HuH-7 (cell line): ENCODE data around the gene CRYZL1.
A peak's percentile ranks its signal among the peaks of the same experiment; 100 is the strongest.

ENCODE experiments used
- DNase-seq: peaks from one replicate; pipeline ENCODE4 v3.0.0; 2011; ENCODE audit warnings: low spot score

The CRYZL1 gene

DNA sequence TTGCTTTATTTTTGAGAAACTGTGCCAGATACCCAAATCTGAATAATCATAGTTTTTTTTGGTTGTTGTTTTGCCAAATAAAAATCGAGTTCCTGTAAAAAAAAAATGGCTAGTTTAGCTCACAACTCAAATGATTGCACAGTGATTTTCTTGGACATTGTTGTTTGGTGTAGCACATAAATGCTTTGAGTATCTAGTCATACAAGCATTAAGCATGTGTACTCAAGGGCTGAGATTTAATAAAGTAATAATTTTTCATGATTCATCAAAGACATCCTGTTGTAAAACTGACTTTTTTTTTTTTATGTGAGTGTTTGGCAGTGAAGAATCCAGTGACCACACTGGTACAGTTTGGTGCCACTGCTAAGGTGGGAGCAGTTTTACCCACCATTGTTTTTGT is 19.6 kb upstream of the CRYZL1 start:
- no peak for DNase-seq

DNA sequence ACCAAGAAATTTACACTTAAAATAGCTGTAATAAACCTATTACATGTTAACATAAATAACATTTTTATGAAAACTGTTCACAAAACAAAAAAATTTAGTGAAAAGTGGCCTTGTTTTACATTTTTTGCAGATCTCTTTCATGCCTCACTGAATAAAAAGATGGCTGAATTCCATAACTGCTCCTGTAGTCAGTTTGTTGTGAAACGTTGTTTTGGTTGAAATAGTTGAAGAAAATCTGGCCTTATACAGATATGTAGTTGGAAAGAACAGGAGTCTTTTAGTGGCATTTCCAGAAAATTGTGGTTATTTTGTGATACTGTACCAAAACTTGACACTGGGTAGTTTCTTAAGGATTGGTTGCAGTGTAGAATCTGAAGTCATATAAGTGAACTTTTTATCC is 18.9 kb upstream of the CRYZL1 start:
- no peak for DNase-seq

DNA sequence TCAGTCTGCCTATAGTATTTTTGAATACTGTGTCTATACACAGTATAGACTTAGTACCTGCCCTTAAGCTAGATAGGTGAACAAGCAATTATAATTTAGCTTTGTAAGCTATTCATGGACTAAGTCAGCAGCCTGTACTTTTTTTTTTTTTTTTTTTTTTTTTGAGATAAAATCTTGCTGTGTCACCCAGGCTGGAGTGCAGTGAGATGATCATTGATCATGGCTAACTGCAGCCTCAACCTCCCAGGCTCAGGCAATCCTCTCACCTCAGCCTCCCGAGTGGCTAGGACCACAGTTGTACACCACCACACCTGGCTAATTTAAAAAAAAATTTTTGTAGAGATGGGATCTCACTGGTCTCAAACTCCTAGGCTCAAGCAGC is 18.0 kb upstream of the CRYZL1 start:
- no peak for DNase-seq

DNA sequence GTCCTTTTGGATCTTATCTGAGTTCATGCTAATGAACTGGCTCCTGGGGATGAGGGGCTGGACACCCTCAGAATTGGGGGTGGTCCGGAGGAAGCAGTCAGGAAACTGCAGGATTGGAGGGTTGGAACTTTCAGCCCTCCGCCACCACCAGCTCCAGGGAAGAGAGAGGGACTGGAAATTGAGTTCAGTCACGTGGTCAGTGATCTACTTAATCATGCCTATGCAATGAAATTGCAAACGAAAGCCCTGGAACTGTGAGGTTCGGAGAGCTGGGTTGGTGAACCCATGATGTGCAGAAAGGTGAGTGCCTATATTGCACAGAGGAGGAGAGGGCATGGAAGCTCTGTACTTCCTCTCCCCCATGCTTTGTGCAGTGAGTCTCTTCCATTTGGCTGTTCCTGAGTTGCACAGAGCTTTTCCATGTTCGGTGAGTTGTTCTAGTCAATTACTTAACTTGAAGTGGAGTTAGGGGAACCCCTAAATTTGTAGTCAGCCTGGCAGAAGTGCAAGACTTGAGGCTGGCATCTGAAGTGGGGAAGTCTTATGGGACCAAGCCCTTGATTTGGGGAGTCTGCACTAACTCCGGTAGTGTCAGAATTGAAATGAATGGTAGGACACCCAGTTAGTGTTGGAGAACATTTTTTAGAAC is 17.5 kb upstream of the CRYZL1 start:
- no peak for DNase-seq

DNA sequence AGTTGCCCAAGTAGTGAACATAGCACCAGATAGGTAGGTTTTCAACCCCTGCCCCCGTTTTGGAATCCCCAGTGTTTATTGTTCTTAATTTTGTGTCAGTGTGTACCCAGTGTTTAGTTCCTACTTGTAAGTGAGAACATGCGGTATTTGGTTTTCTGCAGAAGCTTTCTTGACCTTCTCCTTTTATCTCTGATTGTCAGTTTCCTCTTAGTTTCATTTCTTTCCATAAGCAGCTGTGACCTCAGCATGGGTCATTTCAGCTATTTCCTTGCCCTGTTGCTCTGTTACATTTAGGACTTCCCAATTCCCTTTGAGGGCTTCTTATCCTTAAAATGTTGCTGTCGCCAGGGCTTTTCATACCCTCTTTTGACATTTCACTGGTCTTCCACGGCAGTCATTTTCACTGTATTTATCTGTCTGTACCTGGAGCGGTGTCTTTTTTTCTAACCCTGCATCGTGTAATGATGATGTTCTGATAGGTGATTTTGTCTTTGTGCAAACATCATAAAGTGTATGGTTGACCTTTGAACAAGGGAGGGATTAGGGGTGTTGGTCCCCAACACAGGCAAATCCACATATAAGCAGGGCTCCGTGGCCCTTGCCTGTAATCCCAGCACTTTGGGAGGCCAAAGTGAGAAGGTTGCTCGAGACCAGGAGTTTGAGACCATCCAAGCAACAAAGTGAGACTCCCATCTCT is 15.7 kb upstream of the CRYZL1 start:
- no peak for DNase-seq

DNA sequence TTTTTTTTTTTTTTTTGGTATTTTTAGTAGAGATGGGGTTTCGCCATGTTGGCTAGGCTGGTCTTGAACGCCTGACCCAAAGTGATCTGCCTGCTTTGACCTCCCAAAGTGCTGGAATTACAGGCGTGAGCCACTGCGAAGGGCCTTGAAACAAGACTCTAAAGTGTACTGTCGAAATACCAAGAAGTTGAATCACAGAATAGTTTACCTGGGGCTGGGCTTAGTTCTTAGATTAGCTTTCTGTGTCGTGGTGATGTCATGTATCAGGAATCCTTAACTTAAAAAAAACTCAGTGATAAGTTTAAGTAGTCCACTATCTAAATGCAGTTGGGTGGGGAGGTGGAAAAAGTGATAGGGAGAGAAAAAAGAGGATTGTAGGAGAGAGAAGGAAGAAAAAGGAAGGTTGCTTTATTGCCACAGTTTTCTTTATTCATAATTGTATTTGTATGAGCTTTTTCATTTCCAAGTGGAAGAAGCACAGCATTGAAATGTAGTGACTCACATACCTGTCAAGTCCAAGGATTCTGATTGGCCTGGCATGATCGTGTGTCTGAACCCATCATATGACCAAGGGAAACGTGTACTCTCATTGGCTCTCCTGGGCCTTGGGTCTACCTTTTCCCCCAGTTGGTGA is 14.2 kb upstream of the CRYZL1 start:
- DNase-seq, result no peak

DNA sequence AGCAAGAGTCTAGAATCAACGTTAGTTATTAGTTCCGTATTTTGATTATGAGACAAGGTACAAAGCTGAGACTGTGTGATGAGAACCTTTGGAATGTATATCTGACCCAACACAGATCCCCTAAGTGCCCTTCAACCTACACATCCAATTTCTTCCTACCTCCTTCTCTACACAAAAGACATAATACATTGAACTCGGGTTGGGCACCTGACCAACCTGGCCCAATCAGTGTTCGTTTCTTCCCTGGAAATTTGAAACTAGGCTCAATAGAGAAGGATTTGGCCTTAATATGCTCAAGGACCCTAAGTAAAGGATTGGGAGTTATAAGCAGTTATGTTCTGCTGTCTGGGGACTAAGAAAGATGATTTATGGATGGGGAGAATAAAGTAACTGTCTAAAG is 12.9 kb upstream of the CRYZL1 start:
- DNase-seq, result no peak

DNA sequence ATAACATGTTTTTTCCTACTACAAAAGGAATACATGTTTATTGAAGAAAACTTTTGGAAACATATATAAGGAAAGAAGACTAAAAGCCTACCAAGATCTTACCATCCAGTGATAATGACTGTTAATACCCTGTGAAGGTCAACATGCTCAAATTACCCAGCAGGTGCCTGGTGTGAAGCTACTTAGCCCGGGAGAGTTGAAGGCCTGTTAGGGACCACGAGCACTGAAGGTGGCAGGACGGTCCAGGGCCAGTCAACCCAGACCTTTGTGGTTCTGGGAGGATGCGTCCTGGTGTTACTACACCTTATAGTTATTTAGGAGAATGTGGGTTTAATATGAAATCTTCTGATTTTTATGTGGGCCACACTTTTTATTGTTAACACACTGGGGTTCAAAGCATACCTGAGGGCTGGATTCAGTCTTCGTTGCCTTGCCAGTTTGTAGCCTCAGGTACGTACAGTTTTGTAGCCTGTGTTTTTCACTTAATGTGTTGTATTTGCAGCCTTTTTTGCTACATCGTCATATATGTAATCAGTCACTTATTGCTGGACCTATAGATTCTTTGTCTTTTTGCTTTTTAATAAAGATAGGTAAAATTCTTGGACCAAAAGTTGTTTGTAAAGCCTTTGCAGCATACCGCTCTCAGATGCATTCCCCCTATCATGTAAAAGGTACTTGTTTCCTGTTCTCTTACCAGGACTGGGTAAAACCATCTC is 10.6 kb upstream of the CRYZL1 start:
- no peak for DNase-seq

DNA sequence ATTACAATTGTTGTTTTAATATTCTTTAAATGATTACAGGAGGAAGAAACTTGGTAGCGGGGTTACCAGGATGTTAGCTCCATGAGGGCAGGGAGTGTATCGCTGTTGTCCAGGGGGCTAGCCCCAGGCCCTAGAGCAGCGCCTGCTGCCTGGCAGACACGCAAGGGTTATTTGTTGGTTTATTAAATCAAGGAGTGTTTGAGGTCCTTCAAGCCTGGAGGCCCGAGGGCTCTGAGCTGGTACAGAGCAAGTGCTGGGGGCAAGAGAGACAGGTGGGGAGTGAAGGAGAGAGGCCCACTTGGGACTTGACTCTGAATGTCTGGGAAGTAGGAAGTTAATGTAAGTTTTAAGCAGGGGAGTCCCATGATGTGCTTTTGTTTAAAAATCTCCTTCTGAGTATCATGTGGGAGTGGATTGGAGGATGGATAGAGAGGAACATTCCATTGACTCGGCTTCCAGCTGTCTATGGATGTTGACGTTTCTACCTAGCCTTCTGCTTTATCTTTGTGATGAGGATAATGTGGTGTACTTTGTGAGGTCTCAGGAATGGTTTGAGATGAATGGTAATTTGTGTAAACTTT is 9.5 kb upstream of the CRYZL1 start:
- DNase-seq, result no peak

DNA sequence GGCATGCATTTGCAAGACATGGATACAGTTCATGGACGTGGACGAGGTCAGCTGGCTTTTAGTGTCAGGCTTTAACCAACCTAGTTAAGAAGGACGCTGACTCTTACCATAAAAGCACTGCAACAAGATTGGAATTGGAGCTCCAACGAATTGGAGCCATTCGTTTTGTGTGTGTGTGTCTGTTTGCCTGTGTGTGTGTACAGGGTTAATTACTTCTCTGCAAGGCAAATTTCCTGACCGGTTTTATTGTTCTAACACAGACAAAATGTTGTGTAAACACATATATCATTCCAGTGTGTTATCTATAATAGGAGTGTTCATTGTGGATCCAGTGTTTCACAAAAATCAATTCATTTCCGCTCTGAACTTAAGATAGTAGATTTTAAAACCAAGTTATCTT is 8.7 kb upstream of the CRYZL1 start:
- DNase-seq, result no peak

DNA sequence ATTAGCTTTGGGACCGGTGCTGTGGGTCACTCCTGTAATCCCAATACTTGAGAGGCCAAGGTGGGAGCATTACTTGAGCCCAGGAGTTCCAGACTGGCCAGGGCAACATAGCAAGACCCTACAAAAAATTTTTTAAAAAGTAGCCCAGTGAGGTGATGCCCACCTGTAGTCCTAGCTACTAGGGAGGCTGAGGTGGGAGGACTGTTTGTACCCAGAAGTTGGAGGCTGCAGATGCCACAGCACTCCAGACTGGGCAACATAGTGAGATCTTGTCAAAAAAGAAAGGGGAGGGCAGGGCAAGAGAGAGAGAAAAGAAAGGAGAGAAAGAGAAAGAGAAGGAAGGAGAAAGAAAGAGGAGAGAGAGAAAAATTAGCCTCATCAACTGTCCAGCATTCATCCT is 7.0 kb upstream of the CRYZL1 start:
- no peak for DNase-seq

DNA sequence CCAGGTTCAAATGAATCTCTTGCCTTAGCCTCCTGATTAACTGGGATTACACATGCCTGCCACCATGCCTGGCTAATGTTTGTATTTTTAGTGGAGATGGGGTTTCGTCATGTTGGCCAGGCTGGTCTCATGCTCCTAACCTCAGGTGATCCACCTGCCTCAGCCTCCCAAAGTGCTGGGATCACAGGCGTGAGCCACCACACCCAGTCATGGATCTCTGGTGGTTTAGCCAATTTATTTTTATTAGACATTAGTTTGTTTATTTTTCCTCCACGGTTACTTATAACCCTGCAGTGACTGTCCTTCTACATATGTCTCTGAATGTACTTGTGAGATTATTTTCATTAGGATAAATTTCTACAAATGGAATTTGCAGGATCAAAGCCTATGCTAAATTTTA is 6.0 kb upstream of the CRYZL1 start:
- no peak for DNase-seq

DNA sequence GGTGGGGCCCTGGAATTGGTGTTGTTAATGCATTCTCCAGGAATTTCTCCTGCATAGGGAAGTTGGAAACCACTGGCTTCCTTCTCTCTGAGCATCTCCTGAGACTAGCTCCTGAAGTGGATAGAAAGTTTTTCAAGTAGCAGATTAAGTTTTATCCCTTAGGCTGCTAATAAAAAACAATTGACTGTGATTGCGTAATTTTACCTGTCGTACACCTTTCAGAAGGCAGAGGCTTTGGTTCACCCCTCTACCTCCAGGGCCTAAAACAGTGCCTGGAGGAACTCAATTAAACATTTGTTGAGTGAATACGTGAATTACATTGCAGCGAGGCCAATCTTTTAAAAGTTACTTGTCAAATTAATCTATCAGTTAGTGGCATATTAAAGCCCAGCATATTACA is 4.2 kb upstream of the CRYZL1 start:
- DNase-seq, result no peak

DNA sequence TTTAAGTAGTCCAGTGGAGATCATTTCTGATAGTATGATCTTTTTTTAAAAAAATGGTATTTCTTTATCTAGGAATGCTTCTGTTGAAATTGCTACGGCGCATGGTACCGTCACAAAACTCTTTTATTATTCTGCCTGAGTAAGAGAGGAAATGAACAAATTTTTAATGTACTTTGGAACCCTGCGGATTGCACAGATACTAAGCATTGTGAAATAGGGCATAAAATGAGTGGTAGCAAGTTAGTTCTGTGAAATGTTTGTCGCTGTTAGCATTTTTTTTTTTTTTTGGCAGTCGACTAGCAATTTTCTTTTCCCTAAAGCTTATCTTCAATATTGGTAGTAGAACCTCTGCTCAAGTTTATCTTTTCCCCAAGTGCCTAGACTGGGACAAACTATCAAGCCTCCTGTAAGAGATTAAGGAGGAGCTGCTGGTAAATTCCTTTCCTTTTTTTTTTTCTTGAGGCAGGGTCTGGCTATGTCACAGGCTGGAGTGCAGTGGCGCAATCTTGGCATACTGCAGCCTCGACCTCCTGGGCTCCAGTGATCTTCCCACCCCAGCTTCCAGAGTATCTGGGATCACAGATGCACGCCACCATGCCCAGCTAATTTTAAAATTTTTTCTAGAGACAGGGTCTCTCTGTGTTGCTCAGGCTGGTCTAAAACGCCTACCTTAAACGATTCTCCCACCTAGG is 3.0 kb upstream of the CRYZL1 start:
- DNase-seq, result no peak

DNA sequence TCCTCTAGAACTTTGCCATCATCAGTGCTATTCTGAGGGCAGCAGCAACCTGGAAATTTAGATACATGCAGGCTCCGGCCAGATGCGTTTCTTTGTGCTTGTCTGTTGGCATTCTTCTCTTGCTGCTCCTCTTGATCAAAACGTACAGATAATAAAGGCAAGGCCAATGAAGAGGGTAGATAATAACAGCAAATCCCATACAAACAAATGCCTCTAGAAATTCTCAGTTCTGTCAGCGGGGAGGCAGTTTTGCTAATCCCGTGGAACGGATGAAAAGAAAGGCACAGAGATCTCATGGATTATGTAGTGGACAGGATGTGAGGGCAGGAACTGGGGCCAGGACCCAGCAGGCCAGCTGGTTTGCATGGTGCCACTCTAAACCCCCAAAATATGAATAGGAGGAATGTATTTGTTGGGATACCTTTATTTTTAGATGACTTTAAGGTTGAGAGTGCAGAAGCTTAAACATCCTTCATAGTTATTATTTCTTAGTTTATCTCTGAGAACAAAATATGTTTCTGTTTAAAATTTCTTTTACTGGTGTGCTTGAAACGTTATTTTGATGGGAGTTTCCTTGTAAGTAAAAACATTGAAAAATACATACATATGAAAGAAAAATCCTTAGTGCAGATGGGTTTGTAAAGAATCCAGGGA is 2.2 kb upstream of the CRYZL1 start:
- no peak for DNase-seq

DNA sequence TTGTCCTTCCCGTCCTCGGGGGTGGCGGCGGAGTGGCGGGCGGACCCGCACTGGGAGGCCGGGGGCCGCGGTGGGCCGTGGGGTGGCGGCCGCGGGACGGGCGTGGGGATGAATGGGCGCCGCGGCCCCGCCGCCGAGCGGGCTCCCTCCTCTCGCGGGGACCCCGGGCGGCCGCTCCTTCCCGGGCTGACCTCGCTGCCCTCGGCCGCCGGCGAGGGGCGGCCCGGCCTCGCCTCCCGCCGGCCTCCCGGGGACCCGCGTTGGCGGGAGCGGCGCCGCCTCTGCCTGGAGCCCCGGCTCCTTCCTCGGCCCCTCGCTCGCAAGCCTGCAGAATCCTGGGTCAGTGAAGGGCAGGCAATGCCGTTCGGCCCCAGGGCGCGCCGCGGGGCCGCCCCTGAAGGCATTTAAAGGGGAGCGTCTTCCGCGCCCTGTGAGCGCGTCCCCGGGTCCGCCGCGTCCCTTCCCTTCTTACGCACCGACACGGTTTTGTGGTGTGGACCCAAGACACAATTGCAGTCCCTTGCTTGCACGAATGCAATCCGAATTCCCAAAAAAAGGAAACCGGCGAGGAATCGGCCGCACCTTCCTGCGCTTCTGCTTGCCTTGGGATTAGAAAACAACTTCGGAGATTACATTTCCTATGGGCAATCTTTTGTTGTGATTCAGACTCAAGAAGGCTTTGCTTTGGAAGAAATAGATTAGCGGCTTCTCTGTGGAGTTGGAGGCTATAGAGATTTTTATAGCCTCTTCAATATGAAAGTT is 1.5 kb upstream of the CRYZL1 start:
- DNase-seq, result no peak

DNA sequence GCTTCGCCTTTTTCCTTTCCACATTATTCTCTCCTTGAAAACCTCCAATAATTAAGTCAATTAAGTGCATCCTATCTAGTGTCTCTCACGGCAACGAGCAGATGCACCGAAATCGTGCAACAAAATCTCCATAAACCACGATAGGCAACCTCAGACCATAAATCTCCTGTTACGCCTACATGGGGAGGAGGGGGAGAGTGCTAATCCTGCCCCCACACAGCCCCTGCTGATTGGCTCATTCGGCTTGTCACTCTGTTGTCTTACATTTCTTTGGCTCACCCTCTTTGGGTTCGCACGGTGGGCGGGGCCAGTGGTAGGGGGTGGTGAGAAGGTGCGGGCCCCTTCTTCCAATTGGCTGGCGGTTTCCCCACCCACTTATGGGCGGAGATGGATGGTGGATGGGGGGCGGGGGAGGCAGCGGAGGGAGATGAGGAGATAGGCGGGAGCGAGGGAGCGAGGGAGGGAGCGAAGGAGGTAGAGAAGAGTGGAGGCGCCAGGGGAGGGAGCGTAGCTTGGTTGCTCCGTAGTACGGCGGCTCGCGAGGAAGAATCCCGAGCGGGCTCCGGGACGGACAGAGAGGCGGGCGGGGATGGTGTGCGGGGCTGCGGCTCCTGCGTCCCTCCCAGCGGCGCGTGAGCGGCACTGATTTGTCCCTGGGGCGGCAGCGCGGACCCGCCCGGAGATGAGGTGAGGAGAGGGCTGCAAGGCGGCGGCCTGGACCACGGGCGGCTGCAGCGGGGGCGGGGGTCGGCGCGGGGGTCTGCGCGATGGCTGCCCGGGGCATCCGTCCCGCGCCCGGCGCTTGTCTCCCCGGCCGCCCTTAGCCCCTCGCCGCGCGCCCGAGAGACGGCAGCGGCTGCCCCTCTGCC is 720 bp upstream of the CRYZL1 start, which contains the start of gene ITSN1:
Gene ITSN1 (plus strand): TSS at position 475 of the 869 bp plus-strand sequence. CDS start 76,328 bp downstream, outside the sequence.
- DNase-seq, result peak; percentile 85

DNA sequence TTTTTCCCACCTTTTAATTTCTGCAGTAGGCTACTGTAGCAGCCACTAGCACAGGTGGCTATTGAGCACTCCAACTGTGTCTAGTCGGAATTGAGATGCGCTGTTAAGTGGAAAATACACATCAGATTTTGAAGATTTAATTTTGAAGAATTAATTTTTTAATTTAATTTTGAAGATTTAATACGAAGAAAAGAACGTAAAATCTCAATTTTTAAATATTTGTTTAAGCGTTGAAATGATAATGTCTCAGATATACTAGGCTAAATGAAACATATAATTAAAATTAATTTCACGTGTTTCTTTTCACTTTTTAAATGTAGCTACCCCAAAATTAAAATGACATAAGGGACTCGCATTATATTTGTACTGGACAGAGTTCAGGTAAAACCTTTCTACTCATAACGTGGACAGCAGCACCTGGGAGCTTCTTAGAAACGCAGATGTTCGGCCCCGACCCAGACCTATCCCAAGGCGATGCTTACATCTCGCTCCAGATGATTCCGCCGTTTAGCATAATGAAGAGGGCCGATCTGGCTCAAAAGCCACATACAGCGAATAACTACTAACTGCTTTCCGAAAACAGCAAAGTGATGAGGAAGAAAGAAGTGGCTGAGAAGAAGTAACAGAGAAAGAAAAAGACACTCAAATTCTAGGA is 717 bp downstream of the CRYZL1 start:
- DNase-seq, result no peak

DNA sequence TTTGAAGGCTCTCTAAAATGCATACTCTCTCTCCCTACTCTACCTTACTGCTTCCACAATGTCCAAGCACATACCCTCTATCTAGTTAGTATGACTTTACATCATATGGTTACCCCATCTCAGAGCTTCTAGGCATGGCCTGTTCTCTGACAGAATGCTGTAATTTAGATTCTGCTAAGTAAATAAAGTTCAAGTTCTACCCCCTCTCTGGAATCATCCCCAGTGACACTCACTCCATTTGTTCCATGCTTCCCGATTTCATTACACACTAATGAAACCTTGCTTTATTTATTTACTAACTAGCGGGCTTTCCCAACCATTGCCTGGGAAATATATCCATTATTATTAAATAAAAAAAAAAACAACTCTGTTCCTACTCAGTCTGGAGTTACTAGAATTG is 7.3 kb downstream of the CRYZL1 start:
- no peak for DNase-seq
